Gastroesophageal sphincter (tissue), 3 donors: Measurements from ENCODE around the gene ZBTB46.

Experiments
- CTCF ChIP-seq, 4 experiments: fragments of 200-600 bp in 2 of 4; fragments of 450-650 bp in 2 of 4; sonication (generic) in 1 of 4; IDR thresholded peaks; one replicate each; pipeline ENCODE4 v1.5.1; 2017 to 2019; ENCODE audit warnings: antibody characterized with exemption in 4 of 4, mild to moderate bottlenecking in 2 of 4, moderate library complexity in 2 of 4
- EP300 ChIP-seq: sonication (generic); formaldehyde crosslinking; IDR thresholded peaks from one replicate; pipeline ENCODE4 v1.6.1; 2017; ENCODE audit warnings: antibody characterized with exemption, mild to moderate bottlenecking

DNA sequence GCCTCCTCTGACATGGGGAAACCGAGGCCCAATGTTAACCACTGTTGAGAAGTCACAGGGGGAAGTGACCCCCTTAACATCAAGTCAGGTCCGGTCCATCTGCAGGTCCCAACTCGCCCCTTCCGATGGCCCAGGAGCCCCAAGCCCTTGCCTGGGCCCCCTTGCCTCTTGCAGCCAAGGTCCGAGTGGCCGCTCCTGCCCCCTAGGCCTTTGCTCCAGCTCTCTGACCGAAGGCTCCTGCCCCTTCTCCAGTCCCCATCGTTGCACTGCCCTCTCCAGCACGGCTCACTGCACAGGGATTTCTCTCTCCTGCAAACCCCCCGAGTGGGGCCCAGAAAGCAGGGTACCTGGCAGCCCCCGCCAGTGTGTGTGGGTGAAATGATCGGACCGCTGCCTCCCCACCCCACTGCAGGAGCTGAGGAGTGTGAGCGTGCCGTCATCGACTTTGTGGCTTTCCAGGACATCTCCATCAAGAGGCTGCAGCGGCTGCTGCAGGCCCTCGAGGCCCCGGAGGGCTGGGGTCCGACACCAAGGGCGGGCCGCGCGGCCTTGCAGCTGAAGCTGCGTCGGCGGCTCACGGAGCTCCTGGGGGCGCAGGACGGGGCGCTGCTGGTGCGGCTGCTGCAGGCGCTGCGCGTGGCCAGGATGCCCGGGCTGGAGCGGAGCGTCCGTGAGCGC is 133.1 kb downstream of the ZBTB46 start:
- TF ChIP-seq CTCF (IDR thresholded peaks at IDR 0.05) (no peak), EP300 (no peak)
